GM12873 (cell line): ENCODE results near the gene DMRT1.
A peak's percentile ranks its signal among the peaks of the same experiment; 100 is the strongest.

Source experiments
- CTCF ChIP-seq: IDR thresholded peaks from 2 replicates; pipeline ENCODE4 v1.5.1; 2012; ENCODE audit warnings: low read depth, mild to moderate bottlenecking, moderate library complexity, low read length, control low read depth; ENCODE audit not compliant: insufficient read depth; ENCODE audit errors: missing control alignments

DMRT1 gene

GRCh38 chr9:1008216-1008615 is 166.7 kb downstream of the DMRT1 start:
- no peak for TF ChIP-seq CTCF

- TF ChIP-seq CTCF, result peak; percentile 98
Observed at GRCh38 chr9:1009101-1009707, 167.7 kb downstream of the DMRT1 start.

- no peak for TF ChIP-seq CTCF
Observed at GRCh38 chr9:1013021-1013420, 171.5 kb downstream of the DMRT1 start.

- no peak for TF ChIP-seq CTCF
Observed at GRCh38 chr9:1014225-1014624, 172.7 kb downstream of the DMRT1 start.

GRCh38 chr9:1014640-1015039 is 173.1 kb downstream of the DMRT1 start:
- TF ChIP-seq CTCF, result no peak

GRCh38 chr9:1018121-1018520 is 176.6 kb downstream of the DMRT1 start:
- peak; percentile 27 for TF ChIP-seq CTCF
